ENCODE data around the gene STK11. TPM values are rescaled to one million over a fixed set of nuclear protein-coding genes. Genes with fewer than 3 reads are reported as not detected.

Gene STK11
- total RNA-seq, 1 experiment from 2014 or later: 71.6 TPM

DNA sequence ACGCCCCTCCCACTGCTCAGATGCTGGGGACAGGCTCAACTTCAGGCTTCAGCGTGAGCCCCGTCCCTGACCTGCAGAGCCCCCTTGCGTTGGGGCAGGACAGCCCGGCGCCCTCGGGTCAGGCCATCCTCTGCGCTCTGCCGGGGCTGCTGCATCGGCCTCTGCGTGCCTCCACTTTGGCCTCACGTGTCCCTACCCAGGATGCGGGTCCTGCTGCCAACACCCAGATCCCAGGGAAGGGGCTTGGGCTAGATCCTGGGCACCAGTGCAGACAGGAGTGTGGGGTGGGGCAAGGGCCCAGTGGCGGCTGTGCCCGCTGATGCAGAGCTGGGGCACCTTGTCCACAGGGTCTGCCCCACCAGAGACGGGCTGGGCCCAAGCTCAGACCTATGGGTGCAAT, 19.3 kb downstream of the STK11 start:
- DNase-seq (ENCODE audit: low read depth): no peak

DNA sequence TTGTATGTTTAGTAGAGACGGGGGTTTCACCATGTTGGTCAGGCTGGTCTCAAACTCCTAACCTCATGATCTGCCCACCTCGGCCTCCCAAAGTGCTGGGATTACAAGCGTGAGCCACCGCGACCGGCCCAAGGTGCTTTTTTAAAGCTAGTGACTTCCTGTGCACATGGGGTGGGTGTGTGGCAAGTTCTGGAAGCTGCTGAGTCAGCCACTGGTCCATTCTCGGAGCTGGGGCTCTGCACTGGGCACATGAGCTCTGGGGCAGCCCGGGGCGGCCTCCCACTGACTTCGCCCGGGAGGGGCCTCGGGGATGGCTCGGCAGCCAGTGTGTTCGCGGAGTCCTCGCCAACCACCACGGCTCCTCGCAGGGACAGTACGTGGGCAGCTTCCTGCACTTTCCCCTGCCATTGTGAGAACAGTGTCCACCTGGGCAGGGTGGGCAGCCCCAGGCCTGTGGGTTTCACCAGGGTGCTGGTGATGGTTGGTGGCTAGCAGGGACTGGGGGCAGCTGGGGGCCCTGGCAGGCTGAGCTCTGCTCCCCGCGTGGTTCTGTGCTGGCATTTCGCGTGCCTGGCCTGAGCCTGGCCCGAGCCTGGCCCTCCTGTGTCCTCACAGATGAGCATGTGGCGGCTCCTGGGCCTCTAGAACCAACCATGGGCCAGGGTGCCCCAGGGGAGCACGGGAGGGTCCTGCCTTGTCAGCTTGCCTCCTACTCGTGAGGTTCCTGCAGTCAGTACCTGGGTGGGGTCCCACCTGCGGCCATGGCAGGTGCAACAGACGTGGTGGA, 20.1 kb downstream of the STK11 start:
- no peak for DNase-seq (ENCODE audit: low read depth)

DNA sequence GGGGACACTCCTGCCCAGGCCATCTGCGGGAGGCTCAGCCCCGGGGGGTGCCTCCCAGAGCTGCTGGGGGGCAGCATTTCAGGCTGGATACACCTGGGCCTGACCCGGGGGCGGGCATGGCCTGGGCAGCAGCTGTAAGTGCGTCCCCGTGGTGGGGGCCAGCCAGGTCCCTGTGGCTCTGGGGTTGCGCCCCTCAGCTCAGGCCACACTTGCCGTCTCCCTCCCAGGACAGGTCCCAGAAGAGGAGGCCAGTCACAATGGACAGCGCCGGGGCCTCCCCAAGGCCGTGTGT, 20.6 kb downstream of the STK11 start:
- no peak for DNase-seq (ENCODE audit: low read depth)

DNA sequence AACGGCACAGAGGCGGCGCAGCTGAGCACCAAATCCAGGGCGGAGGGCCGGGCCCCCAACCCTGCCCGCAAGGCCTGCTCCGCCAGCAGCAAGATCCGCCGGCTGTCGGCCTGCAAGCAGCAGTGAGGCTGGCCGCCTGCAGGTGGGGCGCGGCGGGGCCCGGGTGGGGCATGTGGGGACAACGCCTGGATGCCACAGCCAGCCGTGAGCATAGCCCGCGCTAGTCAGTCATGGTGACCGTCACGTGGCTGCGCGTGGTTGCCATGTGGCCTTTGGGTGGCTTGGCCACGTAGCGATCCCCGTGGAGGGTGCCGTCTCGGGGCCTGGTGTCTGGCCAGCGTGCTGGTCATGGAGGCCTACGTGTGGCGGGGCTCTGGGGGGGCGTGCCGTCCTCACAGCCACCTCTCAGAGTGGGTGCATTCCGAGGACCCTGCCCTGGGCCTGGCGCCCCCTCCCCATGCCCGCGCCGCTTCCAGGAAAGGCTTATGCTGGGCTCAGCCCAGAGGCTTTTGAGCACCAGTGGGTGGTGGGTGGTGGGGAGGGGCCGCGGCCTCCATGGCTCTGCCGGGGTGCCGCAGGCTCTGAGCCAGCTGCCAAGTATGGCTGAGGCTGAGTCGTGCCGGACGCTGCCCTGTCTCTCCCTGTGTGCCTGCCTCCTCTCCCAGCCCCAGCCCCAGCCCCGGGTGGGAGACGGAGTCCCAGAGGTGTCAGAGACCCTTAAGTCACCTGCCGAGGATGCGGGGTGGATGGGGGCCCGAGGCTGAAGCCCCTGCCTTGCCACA, 21.1 kb downstream of the STK11 start:
- DNase-seq (ENCODE audit: low read depth): no peak

DNA sequence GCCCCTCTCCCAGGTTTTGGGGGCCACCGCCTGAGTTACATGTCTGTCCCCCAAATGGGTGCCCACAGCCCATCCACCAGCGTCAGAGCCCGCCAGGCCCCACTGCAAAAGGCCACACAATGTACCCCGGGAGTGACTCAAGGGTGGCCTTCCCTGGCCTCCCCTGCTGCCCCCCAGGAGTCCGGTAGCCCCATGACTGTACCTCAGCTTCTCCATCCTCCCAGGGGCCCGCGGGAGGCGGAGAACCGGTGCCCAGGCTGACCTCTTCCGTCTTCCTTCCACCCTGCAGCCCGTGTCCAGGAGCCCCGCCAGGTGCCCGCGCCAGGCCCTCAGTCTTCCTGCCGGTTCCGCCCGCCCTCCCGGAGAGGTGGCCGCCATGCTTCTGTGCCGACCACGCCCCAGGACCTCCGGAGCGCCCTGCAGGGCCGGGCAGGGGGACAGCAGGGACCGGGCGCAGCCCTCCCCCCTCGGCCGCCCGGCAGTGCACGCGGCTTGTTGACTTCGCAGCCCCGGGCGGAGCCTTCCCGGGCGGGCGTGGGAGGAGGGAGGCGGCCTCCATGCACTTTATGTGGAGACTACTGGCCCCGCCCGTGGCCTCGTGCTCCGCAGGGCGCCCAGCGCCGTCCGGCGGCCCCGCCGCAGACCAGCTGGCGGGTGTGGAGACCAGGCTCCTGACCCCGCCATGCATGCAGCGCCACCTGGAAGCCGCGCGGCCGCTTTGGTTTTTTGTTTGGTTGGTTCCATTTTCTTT, 21.9 kb downstream of the STK11 start:
- no peak for DNase-seq (ENCODE audit: low read depth)

DNA sequence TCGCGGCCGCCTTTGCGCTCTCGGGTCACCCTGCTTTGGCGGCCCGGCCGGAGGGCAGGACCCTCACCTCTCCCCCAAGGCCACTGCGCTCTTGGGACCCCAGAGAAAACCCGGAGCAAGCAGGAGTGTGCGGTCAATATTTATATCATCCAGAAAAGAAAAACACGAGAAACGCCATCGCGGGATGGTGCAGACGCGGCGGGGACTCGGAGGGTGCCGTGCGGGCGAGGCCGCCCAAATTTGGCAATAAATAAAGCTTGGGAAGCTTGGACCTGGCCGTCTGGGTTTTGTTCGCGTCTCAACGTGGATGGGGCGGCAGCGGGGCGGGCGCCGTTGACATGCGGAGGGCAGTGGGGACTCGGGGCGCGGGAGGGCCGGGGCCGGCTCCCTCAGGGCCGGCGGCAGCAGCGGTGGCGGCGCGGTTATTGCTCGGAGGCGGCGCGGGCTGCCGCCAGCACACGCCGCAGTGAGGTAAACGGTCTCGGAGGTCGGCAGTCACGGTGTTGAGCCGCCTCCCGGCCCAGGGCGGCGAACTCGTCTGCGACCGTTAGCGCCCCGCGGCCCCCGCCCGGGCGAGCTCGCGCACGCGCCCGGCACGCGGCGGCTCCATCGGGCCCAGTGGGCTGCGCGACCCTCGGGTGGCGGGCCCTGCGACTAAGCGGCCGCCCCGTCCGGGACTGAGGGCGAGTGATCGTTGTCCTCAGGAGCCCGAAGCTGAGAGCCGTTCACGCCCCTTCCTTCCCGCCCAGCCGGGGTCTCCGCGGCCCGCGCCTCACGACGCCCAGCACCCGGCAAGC, 22.8 kb downstream of the STK11 start:
- no peak for DNase-seq (ENCODE audit: low read depth)

DNA sequence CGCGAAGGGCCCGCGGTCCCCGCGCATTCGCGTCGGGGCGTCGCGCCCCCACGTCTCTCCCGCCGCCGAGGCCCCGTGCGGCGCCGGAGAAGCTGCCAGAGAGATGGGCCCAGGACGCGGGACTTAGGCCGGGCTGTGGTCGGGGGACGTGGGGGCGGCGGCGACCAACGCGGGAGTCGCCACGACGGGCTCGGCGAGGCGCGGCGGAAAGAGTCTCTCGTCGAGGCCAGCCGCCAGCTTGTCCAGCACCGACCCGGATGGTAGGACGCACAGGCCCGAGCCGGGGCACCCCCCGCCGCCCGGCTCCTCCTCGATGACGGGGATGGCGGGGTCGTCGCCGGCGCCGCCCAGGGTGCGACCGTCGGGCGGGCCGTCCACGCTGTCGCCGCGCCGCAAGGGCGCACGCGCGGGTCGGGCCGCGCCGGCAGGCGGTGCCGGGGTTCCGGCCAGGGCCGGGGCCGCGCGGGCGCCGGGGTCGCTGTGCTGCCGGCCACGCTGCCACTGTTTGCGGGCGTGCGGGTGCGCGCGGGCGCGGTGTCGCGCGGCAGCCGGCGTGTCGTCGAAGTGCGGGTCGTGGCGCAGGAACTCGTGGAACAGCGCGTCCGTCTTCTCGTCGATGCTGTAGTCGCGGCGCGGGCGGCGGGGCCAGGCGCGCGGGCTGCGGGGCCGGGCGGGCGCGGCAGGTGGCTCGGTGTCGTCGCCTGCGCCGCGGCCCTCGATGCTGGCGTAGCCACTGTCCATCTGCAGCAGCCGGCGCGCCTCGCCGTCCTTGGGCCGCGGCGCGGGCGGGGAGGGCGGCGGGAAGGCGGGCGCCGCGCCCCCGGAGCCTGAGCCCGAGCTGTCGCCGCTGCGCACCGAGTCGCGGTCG, 23.7 kb downstream of the STK11 start:
- no peak for DNase-seq (ENCODE audit: low read depth)

DNA sequence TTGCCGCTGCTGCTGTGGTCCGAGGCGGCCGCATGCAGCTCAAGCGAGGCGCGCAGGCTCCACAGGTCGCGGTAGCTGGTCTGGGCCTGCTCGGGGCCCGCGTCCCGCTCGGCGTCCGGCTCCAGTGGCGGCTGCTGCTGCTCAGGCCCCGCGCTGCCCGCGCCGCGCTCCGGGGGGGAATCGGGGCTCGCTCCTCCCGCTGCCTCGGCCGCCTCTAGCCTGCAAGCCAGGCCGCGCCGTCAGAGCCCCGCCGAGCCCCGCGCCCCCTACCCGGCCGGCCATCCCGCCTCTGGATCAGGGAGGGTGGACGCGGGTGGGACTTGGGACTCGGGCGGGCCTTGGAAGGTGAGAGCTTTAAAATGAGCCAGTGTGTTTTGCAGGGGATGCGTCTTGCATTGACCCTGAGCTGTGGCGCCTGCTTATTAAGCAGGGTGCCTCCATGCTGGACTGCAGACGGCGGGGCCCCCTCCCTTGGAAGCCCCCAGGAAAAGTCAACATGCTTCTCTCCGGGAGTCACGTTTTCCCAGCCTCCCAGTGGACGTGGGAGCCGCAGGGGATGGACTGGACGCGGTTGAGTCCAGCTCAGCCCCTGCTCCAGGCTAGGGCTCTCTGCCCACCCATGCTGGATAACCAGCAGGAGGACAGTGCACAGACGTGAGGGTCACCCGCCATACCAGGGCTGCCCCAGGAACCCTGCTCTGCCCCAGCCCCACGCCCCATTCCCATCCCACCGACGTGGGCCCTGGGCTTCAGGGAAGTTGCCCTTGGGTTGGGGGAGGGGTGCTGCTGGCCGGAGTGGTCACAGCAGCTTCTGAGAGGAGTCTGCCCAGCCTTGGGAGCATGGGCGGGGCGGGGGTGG, 24.6 kb downstream of the STK11 start:
- no peak for DNase-seq (ENCODE audit: low read depth)

DNA sequence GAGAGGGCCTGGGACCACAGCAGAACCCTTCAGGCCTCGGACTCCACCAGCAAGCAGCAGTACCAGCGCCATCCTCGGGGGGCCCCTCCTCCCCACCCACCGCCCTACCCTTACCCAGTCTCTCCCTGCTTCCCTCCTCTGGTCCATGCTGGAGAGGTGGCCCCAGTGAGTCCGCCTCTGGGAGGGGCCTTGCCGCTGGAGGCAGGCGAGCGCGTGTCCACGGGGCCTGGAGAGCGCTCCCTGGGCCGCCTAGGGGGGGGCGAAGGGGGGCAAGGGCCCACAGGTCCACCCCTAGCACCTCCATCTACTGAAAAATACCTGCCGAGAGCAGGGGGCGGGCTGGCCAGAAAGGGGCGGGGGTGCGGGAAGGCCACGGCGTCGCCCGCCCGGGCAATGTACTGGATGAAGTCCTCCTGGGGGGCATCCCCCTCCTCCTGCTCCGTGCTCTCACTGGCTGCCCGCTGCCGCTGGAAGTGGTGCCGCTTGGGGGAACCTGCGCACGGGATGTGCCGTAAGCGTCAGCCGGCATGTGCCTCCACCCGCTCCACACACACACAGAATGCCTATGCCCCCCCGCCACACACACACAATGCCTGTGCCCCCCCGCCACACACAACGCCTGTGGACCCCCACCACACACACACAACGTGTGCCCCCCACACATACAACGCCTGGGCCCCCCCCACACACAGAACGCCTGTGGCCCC, 25.4 kb downstream of the STK11 start:
- DNase-seq (ENCODE audit: low read depth): no peak

DNA sequence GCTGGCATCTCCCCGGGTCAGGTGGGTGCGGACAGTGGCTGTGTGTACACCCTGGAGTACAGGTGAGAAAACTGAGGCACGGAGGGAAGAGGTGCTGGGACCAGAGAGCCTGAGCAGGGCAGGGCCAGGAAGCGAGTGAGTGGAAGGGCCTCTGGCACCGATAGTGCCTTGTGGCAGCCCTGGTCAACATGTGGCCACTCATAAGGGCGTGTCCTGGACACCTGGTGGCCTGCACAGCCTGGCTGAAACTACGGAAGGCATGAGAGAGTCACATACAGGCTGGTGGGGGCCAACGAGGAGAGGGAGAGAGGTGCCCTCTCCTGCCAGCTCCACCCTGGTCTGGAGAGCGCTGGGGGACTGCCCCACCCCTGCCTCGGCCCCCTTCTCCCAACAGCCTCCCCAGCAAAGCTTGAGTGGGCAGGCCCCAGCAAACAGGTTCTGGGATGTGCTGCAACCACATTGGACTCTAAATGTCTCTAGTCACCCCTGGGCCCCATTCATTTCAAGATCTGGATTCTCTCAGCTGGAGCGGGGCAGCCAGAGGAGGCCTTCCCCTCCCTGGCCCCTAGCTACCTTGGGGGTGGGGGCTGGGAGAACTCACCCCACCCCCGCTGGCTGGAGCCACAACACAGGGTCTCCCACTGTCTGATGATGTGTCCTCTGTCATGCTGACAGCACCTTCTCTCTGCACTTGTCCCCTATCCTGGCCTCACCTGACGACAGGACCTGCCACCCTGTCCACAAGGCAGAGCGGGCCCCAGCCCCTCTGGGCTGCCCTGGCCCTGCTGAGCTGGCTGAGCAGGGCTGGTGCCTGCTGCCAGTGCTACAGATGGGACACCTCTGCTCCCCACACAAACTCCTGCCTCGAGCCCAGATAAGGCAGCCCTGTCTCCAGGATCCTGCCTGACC, 26.4 kb downstream of the STK11 start:
- peak; percentile 50 for DNase-seq (ENCODE audit: low read depth)

DNA sequence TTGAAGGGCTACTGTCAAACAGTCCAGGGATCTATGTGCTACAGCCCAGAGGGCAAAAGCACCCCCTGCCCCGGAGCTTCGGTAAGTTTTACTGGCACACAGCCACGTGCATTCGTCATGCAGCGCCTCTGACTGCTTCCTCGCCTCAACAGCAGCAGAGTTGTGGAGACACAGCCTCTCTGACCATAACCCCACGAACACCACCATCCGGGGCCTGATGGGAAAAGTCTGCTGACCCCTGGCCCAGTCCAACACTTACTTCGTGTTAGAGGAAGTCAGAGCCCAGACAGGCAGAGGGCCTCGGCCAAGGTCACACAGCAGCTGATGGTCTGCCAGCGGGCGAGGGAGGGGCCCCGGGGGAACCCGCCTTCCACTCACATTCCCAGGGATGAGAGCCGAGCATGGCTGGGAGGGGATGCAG, 27.1 kb downstream of the STK11 start:
- peak; percentile 65 for DNase-seq (ENCODE audit: low read depth)

DNA sequence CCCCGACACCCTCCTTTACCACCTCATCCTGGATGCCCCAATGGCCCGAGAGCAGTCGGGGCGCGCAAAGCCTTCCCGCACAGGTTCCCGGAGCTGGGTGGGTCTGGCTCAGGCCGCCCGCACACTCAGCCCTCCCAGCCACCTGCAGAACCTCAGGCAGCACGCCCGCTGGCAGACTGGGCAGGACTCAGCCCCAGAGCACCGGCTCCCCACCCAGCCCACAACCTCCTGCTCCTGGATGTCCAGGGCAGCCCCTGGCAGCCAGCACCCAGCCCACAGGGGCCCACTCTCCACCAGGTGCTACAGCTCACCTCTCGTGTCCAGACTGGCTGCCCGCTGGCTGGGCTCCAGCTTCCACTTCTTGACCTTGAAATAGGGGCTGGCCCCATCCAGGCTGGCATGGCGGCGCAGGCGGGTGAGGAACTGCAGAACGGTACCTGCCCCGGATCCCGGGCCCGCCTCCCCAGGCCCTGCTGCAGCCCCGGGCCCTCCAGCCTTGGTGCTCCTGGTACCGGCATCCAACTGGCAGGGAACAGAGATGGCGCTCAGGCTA, 27.6 kb downstream of the STK11 start:
- no peak for DNase-seq (ENCODE audit: low read depth)

DNA sequence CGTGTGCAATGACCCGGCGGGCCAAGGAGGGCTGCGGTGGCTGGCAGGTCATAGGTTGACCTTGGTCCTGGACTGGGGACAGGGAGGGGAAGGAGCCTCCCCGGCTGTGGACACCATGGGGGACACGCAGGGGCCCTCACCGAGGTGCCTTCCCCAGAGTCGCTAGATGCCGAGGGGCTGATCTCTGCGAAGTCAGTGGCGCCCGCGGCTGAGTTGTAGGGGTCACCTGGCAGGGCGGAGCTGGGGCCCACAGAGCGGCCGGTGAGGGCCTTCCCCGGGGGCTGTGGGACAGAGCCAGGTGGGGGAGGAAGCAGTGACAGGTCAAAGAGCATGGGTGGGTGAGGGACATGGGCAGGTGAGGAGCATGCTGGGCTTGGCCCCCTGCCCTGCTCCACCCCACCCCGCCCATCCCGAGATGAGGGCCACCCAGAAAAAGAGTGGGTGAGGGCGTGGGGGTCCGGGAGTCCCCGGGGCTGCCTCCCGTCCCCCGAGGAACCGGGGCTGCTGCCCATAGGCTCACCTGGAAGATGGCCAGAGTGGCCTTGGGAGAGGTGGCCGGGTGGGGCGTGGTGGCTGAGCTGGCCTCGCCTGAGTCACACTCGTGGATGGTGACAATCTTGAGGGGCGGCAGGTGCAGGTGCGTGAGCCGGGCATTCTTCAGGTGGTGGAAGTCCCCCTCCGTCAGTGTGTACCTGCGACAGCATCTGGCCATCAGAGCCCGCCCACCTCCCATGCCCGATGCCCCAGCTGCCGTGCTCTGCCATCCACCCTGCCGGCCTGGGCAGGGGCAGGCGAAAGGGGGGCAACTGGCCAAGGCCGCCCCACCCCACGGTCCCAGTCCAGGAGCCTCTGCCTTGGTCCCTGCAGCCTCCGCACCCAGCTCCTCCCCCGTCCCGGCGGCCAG, 28.7 kb downstream of the STK11 start:
- no peak for DNase-seq (ENCODE audit: low read depth)

DNA sequence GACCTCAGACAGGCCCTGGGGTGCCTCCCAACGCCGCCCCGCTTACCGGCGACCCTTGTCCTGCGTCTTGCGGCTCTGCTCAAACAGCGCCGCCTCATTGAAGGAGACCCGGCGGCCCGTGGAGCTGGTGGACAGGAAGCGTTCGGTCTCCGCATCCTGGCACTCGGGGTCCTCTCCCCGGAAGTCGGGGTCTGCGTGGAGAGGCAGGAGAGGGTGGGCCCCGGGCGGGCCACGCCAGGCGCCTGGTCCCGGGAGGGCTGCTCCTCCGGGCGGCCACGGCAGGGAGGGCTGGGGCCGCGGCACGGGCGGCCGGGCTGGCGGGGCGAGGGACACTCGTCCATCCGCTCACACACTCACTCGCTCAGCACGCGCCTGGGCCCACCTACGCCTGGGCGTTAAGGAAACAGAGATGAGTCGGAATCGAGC, 29.4 kb downstream of the STK11 start:
- no peak for DNase-seq (ENCODE audit: low read depth)

DNA sequence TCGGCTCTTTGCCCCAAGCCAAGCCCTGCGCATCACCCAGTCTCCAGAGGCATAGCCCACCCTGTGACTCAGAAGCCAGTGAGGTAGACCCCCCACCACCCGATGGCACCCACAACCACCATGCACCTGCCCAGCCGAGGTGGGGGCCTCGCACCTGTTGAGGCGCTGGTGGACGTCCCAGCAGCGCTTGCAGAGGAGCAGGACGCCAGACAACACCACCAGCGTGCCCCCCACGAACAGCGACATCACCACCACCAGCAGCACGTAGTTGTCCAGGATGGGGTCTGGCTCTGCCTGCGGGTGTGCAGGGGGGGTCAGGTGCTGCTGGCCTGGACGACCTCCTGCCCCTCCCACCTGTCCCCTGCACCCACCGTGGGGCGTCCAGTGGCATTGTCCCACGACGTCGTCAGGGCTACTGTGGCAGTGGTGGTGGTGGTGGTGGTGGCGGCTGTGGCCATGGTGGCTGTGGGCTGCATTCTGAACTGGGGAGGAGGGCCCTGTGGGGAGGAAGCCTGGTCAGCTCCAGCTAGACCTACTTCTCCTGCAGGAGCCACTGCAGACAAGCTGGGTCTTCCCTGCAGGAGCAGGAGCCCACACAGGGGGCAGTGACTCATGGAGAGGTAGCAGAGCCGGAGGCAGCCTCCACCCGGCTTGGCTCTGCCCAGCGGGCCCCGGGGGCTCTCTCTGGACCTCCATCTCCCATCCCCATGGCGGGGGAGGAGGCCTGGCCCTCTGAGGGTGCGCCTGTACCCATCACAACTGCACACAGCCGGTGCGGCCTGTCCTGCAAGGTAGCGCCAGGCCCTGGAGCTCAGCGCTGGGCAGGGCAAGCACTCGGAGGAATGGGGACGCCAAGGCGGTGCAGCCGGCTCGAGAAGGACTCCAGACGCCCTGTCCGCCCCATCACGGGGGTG, 30.3 kb downstream of the STK11 start:
- DNase-seq (ENCODE audit: low read depth): peak; percentile 73

DNA sequence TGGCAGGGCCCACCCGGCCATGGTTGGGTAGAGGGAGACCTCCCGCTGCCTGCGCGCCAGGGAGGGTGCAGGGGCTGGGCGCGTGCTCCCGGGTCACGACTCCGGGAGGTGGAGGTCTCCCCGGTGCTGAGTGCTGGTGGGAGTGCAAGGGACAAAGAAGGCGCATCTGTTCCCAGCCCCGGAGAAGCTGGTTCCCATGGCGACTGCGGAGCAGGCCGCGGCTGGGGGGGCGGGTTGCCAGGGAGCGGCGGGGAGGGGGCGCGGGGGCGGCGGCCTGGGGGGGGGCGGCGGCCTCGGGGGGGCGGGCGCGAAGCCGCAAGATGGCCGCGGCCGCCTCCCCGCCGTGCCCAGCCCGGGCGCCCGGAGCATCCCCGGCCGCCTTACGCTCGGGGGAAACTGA, 31.0 kb downstream of the STK11 start:
- DNase-seq (ENCODE audit: low read depth): no peak

Measured in M059J (cell line).